GM12878 (cell line): ENCODE data around the gene DNMT1. TPM values are rescaled to one million over a fixed set of nuclear protein-coding genes. Genes with fewer than 3 reads are reported as not detected.

Experiments
- ATAC-seq: fragments of 200-7000 bp; cut with Tn5 transposase; 3 replicates; pipeline ENCODE4 v1.9.1; 2020; ENCODE audit warnings: mild to moderate bottlenecking, moderate library complexity
- BruUV-seq: library from RNA; stranded (reverse); fragments of 400-500 nt; replicated peaks from 2 replicates; lab custom pipeline; 2021; lab: Mats Ljungman, UMichigan
- CTCF ChIA-PET: fragments of 300-600 bp; sonication (Branson Sonifier 250); formaldehyde crosslinking; extraction: SDS; loops from one replicate; lab custom pipeline; 2021; ENCODE audit warnings: inconsistent platforms; lab: Yijun Ruan, JAX
- POLR2A ChIA-PET: fragments of 350-600 bp; formaldehyde crosslinking; extraction: SDS; loops from one replicate; lab custom pipeline; 2021; ENCODE audit warnings: inconsistent platforms; lab: Charles Lee
- RAD21 ChIA-PET: fragments of 300-600 bp; sonication (Branson Sonifier 250); formaldehyde crosslinking; loops from one replicate; lab custom pipeline; 2023; ENCODE audit warnings: antibody characterized with exemption; ENCODE audit not compliant: unreplicated experiment; lab: Charles Lee
- SMC1A ChIA-PET: fragments of 300-600 bp; sonication (Branson Sonifier 250); formaldehyde crosslinking; loops from one replicate; lab custom pipeline; 2023; ENCODE audit not compliant: unreplicated experiment, uncharacterized antibody; lab: Charles Lee
- DNase-seq: peaks from one replicate; pipeline ENCODE4 v3.0.0-alpha.2; 2011; ENCODE audit warnings: low read depth, low spot score
- FAIRE-seq: peaks from 3 replicates; lab custom pipeline; 2011; peaks lifted over from hg19 to GRCh38; lab: Jason Lieb, UNC
- H2AFZ ChIP-seq: 2 replicates; pipeline ENCODE4 v1.6.0; 2011; ENCODE audit warnings: low read depth, low read length, control low read depth; ENCODE audit not compliant: control insufficient read depth
- H3K27ac ChIP-seq: 2 replicates; pipeline ENCODE4 v1.5.1; 2011; ENCODE audit warnings: control low read depth; ENCODE audit not compliant: control insufficient read depth, insufficient read depth
- H3K27me3 ChIP-seq, 2 experiments: replicated peaks in 1 of 2; 2 replicates each; pipeline versions ENCODE4 v1.6.0 to v1.6.1; 2011; ENCODE audit warnings: low read length in 1 of 2; ENCODE audit not compliant: control insufficient read depth in 2 of 2, insufficient read depth in 2 of 2
- H3K36me3 ChIP-seq, 2 experiments: 2 replicates each; pipeline ENCODE4 v1.5.1; 2011; ENCODE audit warnings: low read length in 1 of 2; ENCODE audit not compliant: control insufficient read depth in 2 of 2, insufficient read depth in 2 of 2
- H3K4me1 ChIP-seq: 2 replicates; pipeline ENCODE4 v1.6.1; 2011; ENCODE audit warnings: mild to moderate bottlenecking, low read length, moderate library complexity, mixed read lengths; ENCODE audit not compliant: control insufficient read depth, insufficient read depth
- H3K4me2 ChIP-seq: 2 replicates; pipeline ENCODE4 v1.6.0; 2011; ENCODE audit warnings: control low read depth; ENCODE audit not compliant: control insufficient read depth, insufficient read depth
- H3K4me3 ChIP-seq: fragments of 200-600 bp; sonication (generic); 2 replicates; pipeline ENCODE4 v1.5.1; 2016
- H3K79me2 ChIP-seq: 2 replicates; pipeline ENCODE4 v1.6.0; 2011; ENCODE audit warnings: low read length; ENCODE audit not compliant: control insufficient read depth, insufficient read depth
- H3K9ac ChIP-seq: 2 replicates; pipeline ENCODE4 v1.8.0; 2011; ENCODE audit warnings: low read length, control low read depth, mixed read lengths; ENCODE audit not compliant: control insufficient read depth, insufficient read depth
- H3K9me3 ChIP-seq: replicated peaks from 3 replicates; pipeline ENCODE4 v1.5.1; 2011; ENCODE audit warnings: mild to moderate bottlenecking, low read length; ENCODE audit not compliant: control insufficient read depth, insufficient read depth
- H4K20me1 ChIP-seq: 2 replicates; pipeline ENCODE4 v1.6.0; 2011; ENCODE audit not compliant: control insufficient read depth, insufficient read depth
- BMI1 ChIP-seq: fragments of 450-650 bp; IDR thresholded peaks from 2 replicates; pipeline ENCODE4 v1.6.1; 2016; ENCODE audit warnings: mild to moderate bottlenecking, moderate library complexity, borderline replicate concordance
- E4F1 ChIP-seq: fragments of 450-650 bp; IDR thresholded peaks from 2 replicates; pipeline ENCODE4 v1.6.1; 2018; ENCODE audit warnings: borderline replicate concordance, mild to moderate bottlenecking; ENCODE audit not compliant: partially characterized antibody
- POLR2AphosphoS5 ChIP-seq: IDR thresholded peaks from 2 replicates; pipeline ENCODE4 v1.6.1; 2011; ENCODE audit warnings: mild to moderate bottlenecking, low read length, inconsistent platforms
- SKIL ChIP-seq: fragments of 450-650 bp; IDR thresholded peaks from 2 replicates; pipeline ENCODE4 v1.6.1; 2017; ENCODE audit warnings: mild to moderate bottlenecking, low read depth, inconsistent platforms; ENCODE audit not compliant: poor library complexity, severe bottlenecking
- SREBF1 ChIP-seq: IDR thresholded peaks from 2 replicates; pipeline ENCODE4 v1.6.1; 2012; ENCODE audit warnings: mild to moderate bottlenecking, low read length
- SREBF2 ChIP-seq: IDR thresholded peaks from 2 replicates; pipeline ENCODE4 v1.6.1; 2012; ENCODE audit warnings: mild to moderate bottlenecking, low read length
- SRF ChIP-seq, 2 experiments: IDR thresholded peaks; 2 replicates each; pipeline ENCODE4 v1.6.1; 2011; ENCODE audit warnings: low read depth in 2 of 2, low read length in 2 of 2, mild to moderate bottlenecking in 1 of 2, moderate library complexity in 1 of 2
- STAT1 ChIP-seq: fragments of 450-650 bp; conservative IDR thresholded peaks from 2 replicates; pipeline ENCODE4 v1.6.1; 2014; ENCODE audit warnings: antibody characterized with exemption, mild to moderate bottlenecking
- WGBS: methylation state at CpG from one replicate; pipeline ENCODE4 v1.1.6; 2016; ENCODE audit warnings: low lambda C conversion rate; ENCODE audit not compliant: insufficient replicate concordance, insufficient coverage; ENCODE audit errors: missing lambda C conversion rate; 5-methylcytosine and 5-hydroxymethylcytosine counted together
- in situ Hi-C: fragments of 300-500 bp; cut with MboI; formaldehyde crosslinking; loops from 9 replicates; pipeline ENCODE4 v1.14.3; 2018; ENCODE audit warnings: mixed read lengths
- intact Hi-C: fragments of 100-400 bp; cut with micrococcal nuclease; formaldehyde crosslinking; loops from one replicate; pipeline ENCODE4 v1.14.2; 2022; ENCODE audit not compliant: unreplicated experiment
- polyA plus RNA-seq, 11 experiments: library from polyadenylated mRNA; depleted of rRNA in 4 of 11; unstranded in 6 of 11; stranded (reverse) in 5 of 11; fragments of >200 nt; fragmentation: Nextera tagmentation in 4 of 11; fragmentation: Illumina TruSeq in 1 of 11; extraction: Ambion mirVana in 4 of 11; extraction: Trizol in 1 of 11; gene quantifications; 1 replicate in 1 of 11; 2 replicates in 10 of 11; pipeline versions ENCODE4 v1.2.1 to v1.2.3, GENCODE V29; 2011 to 2016; ENCODE audit warnings: inconsistent platforms in 2 of 11, missing spikeins in 2 of 11, low read depth in 1 of 11
- total RNA-seq, 4 experiments: library from RNA; depleted of rRNA in 3 of 4; stranded (reverse); fragments of >200 nt in 3 of 4; fragmentation: Illumina TruSeq in 1 of 4; extraction: Trizol in 1 of 4; gene quantifications; 2 replicates each; pipeline versions ENCODE4 v1.2.1 to v1.2.3, GENCODE V29; 2013 to 2021

DNMT1 gene
- total and polyA plus RNA-seq, 10 of the 15 experiments (the other 5 are each of a cell fraction or from before 2014, with no cell fraction given): 70.0 to 290 (median 133) TPM

- Histone ChIP-seq H3K36me3 (peaks cover 16 to 25% of the 10 kb centered on the region in 2 experiments), H3K4me3 (no peak overlapping the region), H3K79me2 (peaks cover 18% of the 10 kb centered on the region), H3K9me3 (no peaks in the 10 kb centered on the region), H3K27ac (no peak overlapping the region), H3K4me1 (peaks cover 9% of the 10 kb centered on the region; the same call in 1 of the 2 replicates), H3K27me3 (no peaks in the 10 kb centered on the region), H3K4me2 (no peak overlapping the region), H4K20me1 (no peaks in the 10 kb centered on the region), H2AFZ (no peak overlapping the region), H3K9ac (no peak overlapping the region)
- WGBS: 93% methylated on average over 15 of the region's 15 CpGs
- no peak for FAIRE-seq
- peak; percentile 33; the same call in 1 of the 2 replicates for TF ChIP-seq POLR2AphosphoS5
- no peak for TF ChIP-seq SREBF2
- no TSS peak for BruUV-seq
- no peak for DNase-seq
- ChIA-PET RAD21 (no interaction called here), CTCF (interaction anchor here (1.1 kb wide), 1 partner anchor 62 kb away, joined by 3 read pairs; no protein-coding TSS in a partner anchor), POLR2A (interaction anchor here (0.6 kb wide), 1 partner anchor 413 kb away, joined by 4 read pairs; the partner anchor contains the start of gene KEAP1), SMC1A (no interaction called here)
- intact Hi-C loops (no loop called here), in situ Hi-C loops (no loop called here)
- ATAC-seq: no peak
These were observed 104.9 kb downstream of the DNMT1 start for GRCh38 chr19:10089801-10090375.

- no peak overlapping the region for H3K4me3 ChIP-seq
- peaks cover 9% of the 10 kb centered on the region; the same call in 1 of the 2 replicates for H3K4me1 ChIP-seq
- BruUV-seq: no TSS peak
- RAD21 ChIA-PET: no interaction called here
- H3K79me2 ChIP-seq: peaks cover 18% of the 10 kb centered on the region
- intact Hi-C loops (no loop called here), in situ Hi-C loops (no loop called here)
- FAIRE-seq (no peak), ATAC-seq (no peak), DNase-seq (no peak)
- H2AFZ ChIP-seq: no peak overlapping the region
- CTCF ChIA-PET: interaction anchor here (0.7 kb wide), 1 partner anchor 105 kb away, joined by 3 read pairs; no protein-coding TSS in a partner anchor
- SMC1A ChIA-PET: no interaction called here
- POLR2A ChIA-PET: interaction anchor here (0.6 kb wide), 2 partner anchors 23 to 36 kb away, joined by 3 to 4 read pairs; partner anchors contain the start of gene P2RY11
- H3K4me2 ChIP-seq: no peak overlapping the region
- no peak overlapping the region for H3K27ac ChIP-seq
- H3K9ac ChIP-seq: no peak overlapping the region
- peaks cover 16 to 25% of the 10 kb centered on the region in 2 experiments for H3K36me3 ChIP-seq
- WGBS: 92% methylated on average over 6 of the region's 6 CpGs
- no peaks in the 10 kb centered on the region for H4K20me1 ChIP-seq
- H3K27me3 ChIP-seq: no peaks in the 10 kb centered on the region
- H3K9me3 ChIP-seq: no peaks in the 10 kb centered on the region
- no peak for TF ChIP-seq SREBF1
- no peak for TF ChIP-seq SRF (IDR thresholded peaks at IDR 0.05; ENCODE audit: low read depth in 2 of 2, low read length in 2 of 2)
- no peak for TF ChIP-seq POLR2AphosphoS5
- TF ChIP-seq BMI1: no peak
- TF ChIP-seq SKIL: no peak
- no peak for TF ChIP-seq STAT1
- TF ChIP-seq E4F1: no peak
These were observed 105.7 kb downstream of the DNMT1 start for GRCh38 chr19:10088949-10089554.
